NCI-H2107 (cell line): ENCODE results near the gene DEFB123.

Experiments
- DNase-seq: peaks from one replicate; lab custom pipeline; 2025; lab: John Stamatoyannopoulos, UW

The DEFB123 gene

GRCh38 chr20:31474097-31474436 is 33.6 kb downstream of the DEFB123 start:
- DNase-seq, result no peak

GRCh38 chr20:31474758-31475427 is 34.5 kb downstream of the DEFB123 start, which contains the start of the genes DEFB124 and REM1:
DEFB124 (minus strand) TSS chr20:31475127; CDS start chr20:31473013, 2,114 bp downstream.
REM1 (plus strand) TSS chr20:31475288; CDS start chr20:31476446, 1,158 bp downstream.
- no peak for DNase-seq

GRCh38 chr20:31475472-31476293 is 35.3 kb downstream of the DEFB123 start:
- no peak for DNase-seq

GRCh38 chr20:31476294-31476585 is 35.8 kb downstream of the DEFB123 start:
- DNase-seq, result no peak

- DNase-seq, result no peak
Observed at GRCh38 chr20:31476643-31477215, 36.3 kb downstream of the DEFB123 start.

GRCh38 chr20:31484001-31484400 is 43.6 kb downstream of the DEFB123 start:
- DNase-seq, result no peak

- DNase-seq, result no peak
Observed at GRCh38 chr20:31485450-31486339, 45.3 kb downstream of the DEFB123 start.

- DNase-seq, result no peak
Observed at GRCh38 chr20:31488115-31488514, 47.7 kb downstream of the DEFB123 start.

- DNase-seq, result no peak
Observed at GRCh38 chr20:31489152-31489551, 48.7 kb downstream of the DEFB123 start.

- DNase-seq, result no peak
Observed at GRCh38 chr20:31490752-31491151, 50.3 kb downstream of the DEFB123 start.

GRCh38 chr20:31494131-31494530 is 53.7 kb downstream of the DEFB123 start:
- DNase-seq, result no peak

GRCh38 chr20:31496761-31497295 is 56.4 kb downstream of the DEFB123 start:
- DNase-seq, result no peak

- DNase-seq, result no peak
Observed at GRCh38 chr20:31497838-31498540, 57.6 kb downstream of the DEFB123 start.
